Upper lobe of right lung (tissue), 1 donor: Measurements from ENCODE around the gene OTUD4. TPM values are rescaled to one million over a fixed set of nuclear protein-coding genes. Genes with fewer than 3 reads are reported as not detected.

ENCODE experiments used
- ATAC-seq: fragments of 200-7000 bp; cut with Tn5 transposase; one replicate; pipeline ENCODE4 v1.9.1; 2020; ENCODE audit warnings: mild to moderate bottlenecking, moderate library complexity
- DNase-seq: peaks from one replicate; pipeline ENCODE4 v3.0.0-alpha.2; 2020
- H3K27ac ChIP-seq: fragments of 200-600 bp; one replicate; pipeline ENCODE4 v1.8.0; 2022
- H3K27me3 ChIP-seq: fragments of 200-600 bp; one replicate; pipeline ENCODE4 v1.8.0; 2022; ENCODE audit warnings: mild to moderate bottlenecking
- H3K36me3 ChIP-seq: fragments of 200-600 bp; one replicate; pipeline ENCODE4 v1.8.0; 2022
- H3K4me1 ChIP-seq: fragments of 200-600 bp; one replicate; pipeline ENCODE4 v1.8.0; 2022
- H3K4me3 ChIP-seq: fragments of 200-600 bp; one replicate; pipeline ENCODE4 v1.8.0; 2022; ENCODE audit warnings: mild to moderate bottlenecking
- H3K9me3 ChIP-seq: fragments of 200-600 bp; one replicate; pipeline ENCODE4 v1.8.0; 2022
- CTCF ChIP-seq: fragments of 200-600 bp; IDR thresholded peaks from one replicate; pipeline ENCODE4 v1.8.0; 2022; ENCODE audit warnings: antibody characterized with exemption
- intact Hi-C: fragments of 100-400 bp; cut with DNase I; formaldehyde crosslinking; loops from one replicate; pipeline ENCODE4 v1.11.0; 2022
- total RNA-seq: library from RNA; stranded (reverse); fragmentation: NEBNext Ultra II Directional; extraction: Animal tissue kit (Norgen Biotek cat#: 25700); gene quantifications from one replicate; pipeline ENCODE4 v1.2.1, GENCODE V29; 2021
- donor health status: DM: no; HTN: yes; CAD: no; lungs with severe emphysema.

The OTUD4 gene
- total RNA-seq, 1 donor from 2014 or later = 46.3 TPM

GRCh38 chr4:145131848-145132247 lies 48.5 kb downstream of the OTUD4 start:
- intact Hi-C loops = no loop called here
- Histone ChIP-seq H3K27ac (no peak overlapping the region), H3K9me3 (no peaks in the 10 kb centered on the region), H3K4me3 (no peak overlapping the region), H3K36me3 (peaks cover 30% of the 10 kb centered on the region), H3K27me3 (no peaks in the 10 kb centered on the region), H3K4me1 (peaks cover 3% of the 10 kb centered on the region)
- ATAC-seq (no peak), DNase-seq (no peak)
- TF ChIP-seq CTCF = no peak

- ATAC-seq (peak; percentile 67), DNase-seq (no peak)
- Histone ChIP-seq H3K27ac (peak overlapping the region; percentile 26), H3K9me3 (no peaks in the 10 kb centered on the region), H3K27me3 (no peaks in the 10 kb centered on the region), H3K4me1 (peaks cover 3% of the 10 kb centered on the region), H3K4me3 (no peak overlapping the region), H3K36me3 (peaks cover 39% of the 10 kb centered on the region)
- no peak for TF ChIP-seq CTCF
- intact Hi-C loops = no loop called here
These were observed 49.5 kb downstream of the OTUD4 start for GRCh38 chr4:145130788-145131399.

GRCh38 chr4:145130130-145130529 lies 50.3 kb downstream of the OTUD4 start:
- no peaks in the 10 kb centered on the region for H3K4me1 ChIP-seq
- H3K27ac ChIP-seq = no peak overlapping the region
- DNase-seq (no peak), ATAC-seq (no peak)
- no peak overlapping the region for H3K4me3 ChIP-seq
- intact Hi-C loops = no loop called here
- no peak for TF ChIP-seq CTCF
- no peaks in the 10 kb centered on the region for H3K27me3 ChIP-seq
- H3K9me3 ChIP-seq = no peaks in the 10 kb centered on the region
- H3K36me3 ChIP-seq = peaks cover 43% of the 10 kb centered on the region

DNA sequence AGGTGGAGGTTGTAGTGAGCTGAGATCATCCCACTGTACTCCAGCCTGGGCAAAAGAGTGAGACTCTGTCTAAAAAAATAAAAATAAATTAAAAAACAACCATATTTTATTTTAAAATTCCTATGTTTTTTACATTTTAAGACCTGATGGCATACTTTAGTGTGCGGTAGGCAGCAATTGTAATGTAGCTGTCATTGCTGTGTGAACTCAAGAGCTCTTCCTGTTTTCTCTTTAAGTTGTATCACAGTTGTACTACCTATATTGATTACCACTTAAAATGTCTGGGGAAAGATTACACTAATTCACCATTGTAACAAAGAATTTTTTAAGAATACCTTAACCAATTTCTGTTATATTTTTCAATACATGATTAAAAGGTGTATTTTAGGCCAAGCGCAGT lies 55.0 kb downstream of the OTUD4 start:
- intact Hi-C loops = no loop called here
- Histone ChIP-seq H3K27ac (no peak overlapping the region), H3K4me1 (no peaks in the 10 kb centered on the region), H3K9me3 (no peaks in the 10 kb centered on the region), H3K36me3 (peaks cover 86% of the 10 kb centered on the region), H3K27me3 (no peaks in the 10 kb centered on the region), H3K4me3 (no peak overlapping the region)
- DNase-seq = no peak
- no peak for ATAC-seq
- no peak for TF ChIP-seq CTCF

DNA sequence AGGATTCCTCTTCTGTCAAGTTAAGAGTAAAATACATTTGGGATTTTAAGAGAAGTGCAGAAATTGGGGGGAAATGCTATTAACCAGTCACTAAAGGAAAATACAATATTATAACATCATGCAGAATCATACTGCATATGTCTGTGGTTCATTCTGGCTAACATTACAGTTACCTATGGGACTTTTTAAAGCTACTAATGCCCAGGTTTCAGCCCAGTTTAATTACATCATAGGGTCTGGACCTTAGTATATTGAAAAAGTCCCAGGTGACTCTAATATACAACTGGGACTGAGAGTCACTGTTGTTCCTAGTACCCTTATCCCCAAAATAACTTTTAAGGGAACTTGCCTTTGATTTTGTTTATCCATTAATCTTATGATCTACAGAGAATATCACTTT lies 72.3 kb downstream of the OTUD4 start:
- Histone ChIP-seq H3K9me3 (no peaks in the 10 kb centered on the region), H3K36me3 (peaks cover 90% of the 10 kb centered on the region), H3K4me1 (peaks cover 4% of the 10 kb centered on the region), H3K27me3 (no peaks in the 10 kb centered on the region), H3K4me3 (no peak overlapping the region), H3K27ac (no peak overlapping the region)
- intact Hi-C loops = no loop called here
- ATAC-seq (no peak), DNase-seq (no peak)
- no peak for TF ChIP-seq CTCF

DNA sequence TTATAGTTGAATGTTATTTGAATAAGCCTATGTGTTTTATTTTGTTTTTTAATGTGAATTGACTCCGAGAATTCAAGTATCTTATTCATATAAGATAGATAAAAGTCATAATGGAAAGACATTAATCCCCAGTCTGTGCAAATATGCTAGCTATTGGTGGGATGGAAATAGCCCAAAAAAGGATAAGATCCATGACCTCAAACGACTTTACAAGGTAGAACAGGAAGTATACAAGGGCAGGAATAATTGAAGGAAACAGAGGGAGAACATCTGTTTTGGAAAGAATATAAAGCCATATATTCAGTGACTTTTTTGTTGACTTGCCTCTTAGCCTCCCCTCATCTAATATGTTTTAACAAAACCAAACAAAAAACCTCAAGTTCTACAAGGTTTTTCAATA lies 73.3 kb downstream of the OTUD4 start:
- no peak overlapping the region for H3K27ac ChIP-seq
- peaks cover 80% of the 10 kb centered on the region for H3K36me3 ChIP-seq
- no peak for TF ChIP-seq CTCF
- no peak overlapping the region for H3K4me3 ChIP-seq
- no peak for DNase-seq
- intact Hi-C loops = no loop called here
- no peaks in the 10 kb centered on the region for H3K9me3 ChIP-seq
- H3K27me3 ChIP-seq = no peaks in the 10 kb centered on the region
- H3K4me1 ChIP-seq = peaks cover 11% of the 10 kb centered on the region
- ATAC-seq = no peak
